HFF-Myc (cell line): ENCODE measurements around the gene CAGE1.

Source experiments
- DNase-seq: peaks from one replicate; pipeline ENCODE4 v3.0.0-alpha.2; 2011; ENCODE audit warnings: low read depth; ENCODE audit errors: extremely low read depth
- H3K4me3 ChIP-seq: replicated peaks from 2 replicates; pipeline ENCODE4 v1.5.1; 2011; ENCODE audit warnings: low read depth, mild to moderate bottlenecking, control low read depth, low read length
- TF ChIP-seq, protein P1 (sequence below): IDR thresholded peaks from 2 replicates; pipeline ENCODE4 v1.5.1; 2012; ENCODE audit warnings: mild to moderate bottlenecking, low read depth, low read length, control low read depth; ENCODE audit errors: missing control alignments

CAGE1 gene

DNA sequence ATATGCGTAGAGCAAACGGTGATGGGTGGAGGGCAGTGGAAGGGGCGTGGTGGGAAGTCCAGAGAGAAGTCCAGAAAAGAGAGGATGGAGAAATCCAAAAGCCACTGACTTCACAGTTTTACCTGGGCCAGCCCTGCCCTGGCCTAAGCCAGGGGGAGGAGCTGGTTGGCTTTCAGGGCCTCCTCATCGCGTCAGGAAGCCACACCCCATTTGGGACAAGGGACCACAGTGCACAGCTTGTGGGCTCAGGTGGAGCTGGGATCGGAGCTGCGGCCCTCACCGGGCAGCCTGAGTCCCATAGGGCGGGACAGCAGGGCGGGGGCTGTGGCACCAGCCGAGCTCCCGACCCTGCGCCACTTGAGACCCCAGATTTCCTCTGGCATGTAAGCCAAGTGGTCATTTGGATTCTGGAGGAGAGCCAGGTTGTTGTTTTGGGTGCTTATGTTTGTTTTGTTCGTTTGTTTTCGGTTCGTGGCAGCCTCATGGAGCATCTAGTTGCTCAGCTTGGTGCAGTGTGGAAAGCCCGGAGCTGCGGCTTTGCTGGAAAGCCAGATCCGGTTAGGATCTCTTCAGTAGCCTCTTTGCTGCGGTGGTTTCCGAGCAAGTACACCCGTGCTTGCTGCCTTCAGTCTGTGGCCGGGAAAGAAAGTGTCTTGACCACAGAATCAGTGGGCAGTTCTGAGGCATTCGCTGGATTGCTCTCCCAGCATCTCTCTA lies 42.3 kb upstream of the CAGE1 start:
- H3K4me3 ChIP-seq: no peak overlapping the region
- TF ChIP-seq, protein P1, sequence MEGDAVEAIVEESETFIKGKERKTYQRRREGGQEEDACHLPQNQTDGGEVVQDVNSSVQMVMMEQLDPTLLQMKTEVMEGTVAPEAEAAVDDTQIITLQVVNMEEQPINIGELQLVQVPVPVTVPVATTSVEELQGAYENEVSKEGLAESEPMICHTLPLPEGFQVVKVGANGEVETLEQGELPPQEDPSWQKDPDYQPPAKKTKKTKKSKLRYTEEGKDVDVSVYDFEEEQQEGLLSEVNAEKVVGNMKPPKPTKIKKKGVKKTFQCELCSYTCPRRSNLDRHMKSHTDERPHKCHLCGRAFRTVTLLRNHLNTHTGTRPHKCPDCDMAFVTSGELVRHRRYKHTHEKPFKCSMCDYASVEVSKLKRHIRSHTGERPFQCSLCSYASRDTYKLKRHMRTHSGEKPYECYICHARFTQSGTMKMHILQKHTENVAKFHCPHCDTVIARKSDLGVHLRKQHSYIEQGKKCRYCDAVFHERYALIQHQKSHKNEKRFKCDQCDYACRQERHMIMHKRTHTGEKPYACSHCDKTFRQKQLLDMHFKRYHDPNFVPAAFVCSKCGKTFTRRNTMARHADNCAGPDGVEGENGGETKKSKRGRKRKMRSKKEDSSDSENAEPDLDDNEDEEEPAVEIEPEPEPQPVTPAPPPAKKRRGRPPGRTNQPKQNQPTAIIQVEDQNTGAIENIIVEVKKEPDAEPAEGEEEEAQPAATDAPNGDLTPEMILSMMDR: no peak

DNA sequence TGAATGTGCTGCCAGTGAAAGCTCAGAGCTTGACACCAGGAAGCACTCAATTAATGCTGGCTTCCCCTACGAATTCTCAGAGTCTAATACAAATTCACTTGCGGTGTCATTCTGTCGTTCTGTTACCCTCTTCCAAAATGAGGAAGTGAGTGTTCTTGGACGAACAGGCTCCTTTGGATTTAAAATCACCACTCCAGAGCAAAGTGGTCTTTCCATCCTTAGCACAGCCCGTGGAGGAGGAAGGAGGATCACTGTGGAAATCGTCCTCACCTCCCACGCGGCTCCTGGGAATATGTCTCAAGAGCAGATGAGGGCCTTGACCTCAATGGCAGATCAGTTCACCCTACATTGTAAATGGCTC lies 41.8 kb upstream of the CAGE1 start:
- TF ChIP-seq, protein P1: no peak

More for the DNA sequence above, 42.3 kb upstream of the CAGE1 start:
- DNase-seq: no peak

DNA sequence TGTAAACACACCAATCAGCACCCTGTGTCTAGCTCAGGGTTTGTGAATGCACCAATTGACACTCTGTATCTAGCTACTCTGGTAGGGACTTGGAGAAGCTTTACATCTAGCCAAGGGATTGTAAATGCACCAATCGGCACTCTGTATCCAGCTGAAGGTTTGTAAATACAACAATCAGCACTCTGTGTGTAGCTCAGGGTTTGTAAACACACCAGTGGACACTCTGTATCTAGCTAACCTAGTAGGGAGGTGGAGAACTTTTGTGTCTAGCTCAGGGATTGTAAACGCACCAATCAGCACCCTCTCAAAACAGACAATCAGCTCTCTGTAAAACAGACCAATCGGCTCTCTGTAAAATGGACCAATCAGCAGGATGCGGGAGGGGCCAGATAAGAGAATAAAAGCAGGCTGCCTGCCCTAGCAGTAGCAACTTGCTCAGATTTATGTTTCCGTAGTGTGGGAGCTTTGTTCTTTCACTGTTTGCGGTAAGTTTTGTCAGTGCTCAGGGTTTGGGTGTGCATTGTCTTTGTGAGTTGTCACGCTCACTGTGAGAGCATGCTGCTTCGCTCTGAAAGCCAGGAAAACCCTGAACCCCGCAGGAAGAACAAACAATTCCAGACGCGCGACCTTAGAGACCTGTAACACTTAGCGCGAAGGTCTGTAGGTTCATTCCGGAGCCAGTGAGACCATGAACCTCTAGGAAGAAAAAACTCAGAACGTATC lies 37.1 kb upstream of the CAGE1 start:
- DNase-seq: no peak

More for the DNA sequence above, 41.8 kb upstream of the CAGE1 start:
- no peak overlapping the region for H3K4me3 ChIP-seq
- DNase-seq: no peak

DNA sequence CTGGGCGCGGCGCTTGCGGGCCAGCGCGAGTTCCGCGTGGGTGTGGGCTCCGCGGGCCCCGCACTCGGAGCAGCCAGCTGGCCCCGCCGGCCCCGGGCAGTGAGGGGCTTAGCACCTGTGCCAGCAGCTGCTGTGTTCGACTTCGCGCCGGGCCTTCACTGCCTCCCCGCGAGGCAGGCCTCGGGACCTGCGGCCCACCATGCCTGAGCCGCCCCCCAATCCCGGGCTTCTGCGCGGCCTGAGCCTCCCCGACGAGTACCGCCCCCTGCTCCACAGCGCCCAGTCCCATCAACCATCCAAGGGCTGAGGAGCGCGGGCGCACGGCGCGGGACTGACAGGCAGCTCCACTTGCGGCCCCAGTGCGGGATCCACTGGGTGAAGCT lies 36.3 kb upstream of the CAGE1 start:
- TF ChIP-seq, protein P1: no peak
- H3K4me3 ChIP-seq: no peak overlapping the region
- no peak for DNase-seq

More for the DNA sequence above, 37.1 kb upstream of the CAGE1 start:
- TF ChIP-seq, protein P1: no peak
- no peak overlapping the region for H3K4me3 ChIP-seq

DNA sequence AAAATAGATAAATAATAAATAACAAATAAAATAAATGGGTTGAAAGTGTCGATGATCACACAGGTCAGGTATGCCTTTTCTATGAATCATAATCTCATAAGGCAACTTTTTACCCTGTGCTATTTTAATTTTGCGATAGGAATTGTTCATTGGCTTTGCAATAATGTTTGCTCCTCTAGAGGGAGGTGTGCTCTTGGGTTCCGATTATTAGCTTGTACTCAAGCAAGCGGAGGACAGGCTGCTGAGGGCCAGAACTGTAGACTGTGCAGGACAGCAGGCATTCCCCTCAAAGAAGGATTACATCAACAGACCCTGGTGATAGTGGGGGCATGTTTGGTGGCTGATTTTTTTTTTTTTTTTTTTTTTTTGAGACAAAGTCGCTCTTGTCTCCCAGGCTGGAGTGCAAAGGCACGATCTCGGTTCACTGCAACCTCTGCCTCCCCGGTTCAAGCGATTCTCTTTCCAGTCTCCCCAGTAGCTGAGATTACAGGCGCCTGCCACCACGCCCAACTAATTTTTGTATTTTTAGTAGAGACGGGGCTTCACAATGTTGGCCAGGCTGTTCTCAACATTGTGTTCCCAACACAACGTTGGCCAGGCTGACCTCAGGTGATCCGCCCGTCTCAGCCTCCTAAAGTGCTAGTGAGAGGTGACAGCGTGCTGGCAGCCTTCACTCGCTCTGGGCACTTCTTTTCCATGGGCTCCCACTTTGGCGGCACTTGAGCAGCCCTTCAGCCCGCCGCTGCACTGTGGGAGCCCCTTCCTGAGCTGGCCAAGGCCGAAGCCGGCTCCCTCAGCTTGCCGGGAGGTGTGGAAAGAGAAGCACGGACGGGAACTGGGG lies 35.6 kb upstream of the CAGE1 start:
- H3K4me3 ChIP-seq: no peak overlapping the region
- TF ChIP-seq, protein P1: peak; percentile 25
- no peak for DNase-seq

DNA sequence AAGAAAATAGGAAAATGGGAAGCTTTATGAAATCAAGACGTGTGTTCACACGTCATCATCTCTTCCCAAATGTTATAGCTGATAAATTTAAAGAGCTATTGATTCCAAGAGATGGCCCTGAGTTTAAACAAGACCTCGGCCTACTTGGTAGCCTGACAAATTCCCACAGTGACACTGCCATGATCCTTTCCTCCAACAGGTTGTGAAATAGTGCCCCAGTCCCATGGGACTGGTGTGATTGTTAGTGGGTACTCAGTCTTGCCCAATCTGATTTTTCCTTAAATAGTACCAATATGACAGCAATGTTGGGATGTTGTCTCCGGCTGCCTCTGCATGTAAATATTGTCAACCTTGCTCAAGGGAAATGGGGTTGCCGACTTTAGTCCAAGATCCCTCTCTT lies 34.5 kb upstream of the CAGE1 start:
- H3K4me3 ChIP-seq: no peak overlapping the region
- TF ChIP-seq, protein P1: no peak
- no peak for DNase-seq
